ENCODE results near the gene FGFRL1. TPM values are rescaled to one million over a fixed set of nuclear protein-coding genes. Genes with fewer than 3 reads are reported as not detected.
A peak's percentile ranks its signal among the peaks of the same experiment; 100 is the strongest.

FGFRL1 gene
- total and polyA plus RNA-seq, 2 of the 13 experiments (the other 11 are each of a cell fraction or from before 2014, with no cell fraction given) = 19.1 to 30.6 TPM

GRCh38 chr4:1014291-1015167 is 3.1 kb downstream of the FGFRL1 start (continued):
- TF ChIP-seq TFDP1 (CRISPR knock-in tag; IDR thresholded peaks at IDR 0.05; ENCODE audit: borderline replicate concordance) = 0 out of 2 replicates have a peak, but pooled peaks have one; percentile 22
- TF ChIP-seq GABPB1 (CRISPR knock-in tag; IDR thresholded peaks at IDR 0.05) = peak; percentile 70; the same call in 1 of the 2 replicates
- 0 out of 2 replicates have a peak, but pooled peaks have one; percentile 17 for TF ChIP-seq ZMAT3 (CRISPR knock-in tag; conservative IDR thresholded peaks at IDR 0.05)
- TF ChIP-seq, protein P1, sequence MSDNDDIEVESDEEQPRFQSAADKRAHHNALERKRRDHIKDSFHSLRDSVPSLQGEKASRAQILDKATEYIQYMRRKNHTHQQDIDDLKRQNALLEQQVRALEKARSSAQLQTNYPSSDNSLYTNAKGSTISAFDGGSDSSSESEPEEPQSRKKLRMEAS (IDR thresholded peaks at IDR 0.05) = peak; percentile 45
- no peak for TF ChIP-seq GTF2F1 (IDR thresholded peaks at IDR 0.05; ENCODE audit: low read length)
- TF ChIP-seq ZBTB37 (CRISPR knock-in tag; IDR thresholded peaks at IDR 0.05) = 0 out of 2 replicates have a peak, but pooled peaks have one; percentile 34
- no peak for TF ChIP-seq JUND (CRISPR knock-in tag; IDR thresholded peaks at IDR 0.05)
- TF ChIP-seq KDM3A (CRISPR knock-in tag; IDR thresholded peaks at IDR 0.05; ENCODE audit: low read depth) = peak; percentile 9; the same call in 1 of the 2 replicates
- TF ChIP-seq EED (CRISPR knock-in tag; IDR thresholded peaks at IDR 0.05) = no peak
- TF ChIP-seq ZBTB21 (CRISPR knock-in tag; IDR thresholded peaks at IDR 0.05) = no peak
- peak; percentile 47 for TF ChIP-seq GATAD2A (CRISPR knock-in tag; IDR thresholded peaks at IDR 0.05)
- no peak for TF ChIP-seq MEIS1 (CRISPR knock-in tag; IDR thresholded peaks at IDR 0.05; ENCODE audit: borderline replicate concordance)
- TF ChIP-seq, protein P2, sequence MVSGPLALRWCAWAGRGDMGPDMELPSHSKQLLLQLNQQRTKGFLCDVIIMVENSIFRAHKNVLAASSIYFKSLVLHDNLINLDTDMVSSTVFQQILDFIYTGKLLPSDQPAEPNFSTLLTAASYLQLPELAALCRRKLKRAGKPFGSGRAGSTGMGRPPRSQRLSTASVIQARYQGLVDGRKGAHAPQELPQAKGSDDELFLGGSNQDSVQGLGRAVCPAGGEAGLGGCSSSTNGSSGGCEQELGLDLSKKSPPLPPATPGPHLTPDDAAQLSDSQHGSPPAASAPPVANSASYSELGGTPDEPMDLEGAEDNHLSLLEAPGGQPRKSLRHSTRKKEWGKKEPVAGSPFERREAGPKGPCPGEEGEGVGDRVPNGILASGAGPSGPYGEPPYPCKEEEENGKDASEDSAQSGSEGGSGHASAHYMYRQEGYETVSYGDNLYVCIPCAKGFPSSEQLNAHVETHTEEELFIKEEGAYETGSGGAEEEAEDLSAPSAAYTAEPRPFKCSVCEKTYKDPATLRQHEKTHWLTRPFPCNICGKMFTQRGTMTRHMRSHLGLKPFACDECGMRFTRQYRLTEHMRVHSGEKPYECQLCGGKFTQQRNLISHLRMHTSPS (CRISPR knock-in tag; IDR thresholded peaks at IDR 0.05; ENCODE audit: low read depth) = peak; percentile 77; the same call in 1 of the 2 replicates
- TF ChIP-seq HMGXB4 (CRISPR knock-in tag; IDR thresholded peaks at IDR 0.05; ENCODE audit: borderline replicate concordance in 1 of 2, low read depth in 1 of 2) = peak in 1 of 2 experiments; percentile 12; a peak in 1 of 4 replicates
- no peak for TF ChIP-seq ATF7 (IDR thresholded peaks at IDR 0.05)
- no peak; the same call in 1 of the 2 replicates for TF ChIP-seq ATF7 (CRISPR knock-in tag; IDR thresholded peaks at IDR 0.05)
- TF ChIP-seq ZFX (CRISPR knock-in tag; IDR thresholded peaks at IDR 0.05; ENCODE audit: low read depth) = peak; percentile 84
- TF ChIP-seq SOX6 (IDR thresholded peaks at IDR 0.05) = no peak
- peak; percentile 20; the same call in 1 of the 2 replicates for TF ChIP-seq SOX6 (CRISPR knock-in tag; IDR thresholded peaks at IDR 0.05)

All from HepG2 (cell line).